ENCODE measurements around the gene TCEAL5.
"Not testable (repeated sequence)": the region's sequence is repeated elsewhere in the genome, so short reads cannot be mapped to it uniquely, and the experiment has no call there.

TCEAL5 gene, protein sequence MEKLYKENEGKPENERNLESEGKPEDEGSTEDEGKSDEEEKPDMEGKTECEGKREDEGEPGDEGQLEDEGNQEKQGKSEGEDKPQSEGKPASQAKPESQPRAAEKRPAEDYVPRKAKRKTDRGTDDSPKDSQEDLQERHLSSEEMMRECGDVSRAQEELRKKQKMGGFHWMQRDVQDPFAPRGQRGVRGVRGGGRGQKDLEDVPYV

DNA sequence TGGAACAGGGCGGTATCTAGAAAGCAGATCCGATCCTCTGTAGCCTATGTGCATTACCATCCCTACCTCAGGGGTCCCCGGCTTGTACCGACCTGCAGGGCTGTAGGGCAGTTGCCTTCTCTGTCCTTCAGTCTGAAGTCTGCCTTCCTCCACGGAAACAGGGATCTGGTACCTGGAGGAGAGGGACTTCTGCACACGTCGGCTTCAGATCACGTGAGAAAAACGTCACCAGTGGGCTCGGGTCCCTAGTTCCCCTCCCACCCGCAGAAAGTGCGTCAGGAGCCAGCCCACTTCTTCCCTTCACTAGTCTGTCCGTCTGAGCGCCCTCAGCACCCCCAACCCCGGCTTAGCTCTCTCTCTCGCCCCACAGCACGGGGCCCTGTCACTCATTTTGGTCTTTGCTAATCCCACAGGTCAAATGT lies at the start of gene TCEAL5:
Gene TCEAL5, minus strand, starts transcription at position 170 of the 422 bp plus-strand sequence. CDS start 2,187 bp downstream, outside the sequence.
- TF ChIP-seq, protein P1, sequence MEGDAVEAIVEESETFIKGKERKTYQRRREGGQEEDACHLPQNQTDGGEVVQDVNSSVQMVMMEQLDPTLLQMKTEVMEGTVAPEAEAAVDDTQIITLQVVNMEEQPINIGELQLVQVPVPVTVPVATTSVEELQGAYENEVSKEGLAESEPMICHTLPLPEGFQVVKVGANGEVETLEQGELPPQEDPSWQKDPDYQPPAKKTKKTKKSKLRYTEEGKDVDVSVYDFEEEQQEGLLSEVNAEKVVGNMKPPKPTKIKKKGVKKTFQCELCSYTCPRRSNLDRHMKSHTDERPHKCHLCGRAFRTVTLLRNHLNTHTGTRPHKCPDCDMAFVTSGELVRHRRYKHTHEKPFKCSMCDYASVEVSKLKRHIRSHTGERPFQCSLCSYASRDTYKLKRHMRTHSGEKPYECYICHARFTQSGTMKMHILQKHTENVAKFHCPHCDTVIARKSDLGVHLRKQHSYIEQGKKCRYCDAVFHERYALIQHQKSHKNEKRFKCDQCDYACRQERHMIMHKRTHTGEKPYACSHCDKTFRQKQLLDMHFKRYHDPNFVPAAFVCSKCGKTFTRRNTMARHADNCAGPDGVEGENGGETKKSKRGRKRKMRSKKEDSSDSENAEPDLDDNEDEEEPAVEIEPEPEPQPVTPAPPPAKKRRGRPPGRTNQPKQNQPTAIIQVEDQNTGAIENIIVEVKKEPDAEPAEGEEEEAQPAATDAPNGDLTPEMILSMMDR (IDR thresholded peaks at IDR 0.05), result no peak
- Histone ChIP-seq H3K4me3 (peak within 1 kb of the TSS; percentile 53), H3K27ac (no peak within 1 kb of the TSS)
- DNase-seq (ENCODE audit: low spot score), result no peak

DNA sequence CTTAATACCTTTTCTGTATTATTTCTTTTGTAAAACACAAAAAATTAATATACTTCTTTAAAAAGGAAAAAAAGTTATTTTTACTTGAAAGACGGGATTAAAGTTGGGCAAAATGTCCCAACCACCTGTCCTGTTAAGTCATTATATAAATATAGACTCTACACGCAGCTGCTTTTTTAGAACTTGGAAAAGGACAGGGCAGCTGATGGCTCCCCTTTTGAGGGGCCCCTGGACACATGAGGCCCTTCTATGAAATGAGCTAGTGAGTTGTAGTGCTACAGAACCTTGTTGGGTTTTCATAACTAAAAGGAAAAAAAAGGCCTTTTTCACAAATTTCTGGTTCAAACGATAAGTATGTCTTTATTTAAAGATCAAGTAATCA lies 34.8 kb upstream of the TCEAL5 start:
- no peak overlapping the region for H3K27ac ChIP-seq
- H3K4me3 ChIP-seq, result no peak overlapping the region
- TF ChIP-seq, protein P1 (IDR thresholded peaks at IDR 0.05), result no peak
- DNase-seq (ENCODE audit: low spot score), result no peak

DNA sequence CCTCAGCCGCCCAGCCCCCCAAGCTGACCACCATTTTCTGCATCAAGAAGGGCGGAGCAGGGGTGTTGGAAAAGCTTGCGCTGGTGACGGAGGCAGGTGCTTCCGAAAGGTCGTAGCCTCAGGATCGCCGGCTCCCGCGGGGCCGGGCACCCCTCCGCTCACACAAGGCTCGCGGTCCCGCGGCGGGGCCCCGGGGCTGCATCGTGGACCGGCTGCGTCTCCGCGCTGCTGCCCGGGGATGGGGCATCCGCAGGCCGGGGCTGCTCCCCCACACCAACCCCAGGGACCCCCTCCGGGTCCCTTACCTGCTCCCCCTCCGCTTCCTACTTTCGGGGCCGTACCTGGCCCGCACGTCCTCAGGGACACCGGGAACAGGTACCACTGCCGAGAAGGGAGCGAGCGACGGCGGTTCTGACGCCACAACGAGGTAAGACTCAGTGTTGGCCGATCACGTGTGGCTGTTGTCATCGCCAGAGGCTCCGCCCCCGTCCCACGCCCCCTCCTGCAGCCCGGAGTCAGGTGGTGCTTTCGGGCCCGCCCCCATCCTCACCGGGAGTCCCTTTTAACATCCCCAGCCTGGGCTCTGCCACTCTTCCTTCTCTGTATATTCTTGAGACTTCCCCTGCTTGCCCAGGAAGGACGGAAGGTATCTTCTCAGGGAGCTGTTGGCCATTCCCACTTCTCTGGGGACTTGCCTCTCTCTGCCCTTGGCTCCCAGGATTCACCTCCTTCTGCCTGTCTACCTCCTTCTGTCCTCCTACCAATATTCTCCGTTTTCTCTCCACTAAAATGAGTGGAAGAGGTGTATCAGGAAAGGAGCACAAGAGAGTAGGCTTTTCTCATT lies 34.2 kb upstream of the TCEAL5 start, which contains the start of gene BEX2:
Gene BEX2, minus strand, starts transcription at position 436 of the 844 bp plus-strand sequence. CDS start 1,014 bp downstream, outside the sequence.
- H3K4me3 ChIP-seq, result peak within 1 kb of the TSS; percentile 66
- no peak within 1 kb of the TSS for H3K27ac ChIP-seq
- TF ChIP-seq, protein P1 (IDR thresholded peaks at IDR 0.05), result no peak
- DNase-seq (ENCODE audit: low spot score), result no peak

DNA sequence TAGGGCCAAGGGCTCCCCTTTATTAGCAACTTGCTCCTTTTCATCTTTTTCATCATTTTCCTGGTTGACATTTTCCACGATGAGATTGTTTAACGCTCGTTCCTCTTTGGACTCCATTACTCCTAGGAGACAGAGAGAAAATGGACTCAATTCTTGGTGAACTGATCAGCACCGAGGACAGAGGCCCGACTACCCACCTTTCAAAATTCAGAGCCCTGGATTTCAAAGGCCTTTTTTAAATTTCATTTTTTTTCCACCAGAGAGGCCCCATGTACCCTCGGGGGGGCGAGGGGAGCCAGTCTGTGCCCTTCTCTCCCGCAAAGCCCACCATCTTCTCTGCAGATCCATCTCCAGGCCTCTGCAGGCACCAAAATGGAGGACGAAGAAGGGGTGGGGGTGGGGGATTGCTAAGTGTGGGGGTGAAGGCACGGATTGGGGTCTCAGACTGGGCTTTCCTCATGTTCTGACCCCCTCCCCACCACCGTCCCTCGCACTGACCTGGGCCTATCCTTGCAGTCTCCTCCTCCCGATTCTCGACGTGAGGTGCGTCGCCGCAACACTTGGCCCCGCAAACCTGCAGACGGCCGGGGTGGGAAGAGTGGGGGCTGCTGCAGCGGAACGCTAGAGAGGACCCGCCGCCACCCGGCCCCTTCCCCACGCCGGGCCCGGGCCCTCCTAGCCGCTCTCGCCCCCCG lies 33.5 kb upstream of the TCEAL5 start:
- no peak for DNase-seq (ENCODE audit: low spot score)
- TF ChIP-seq, protein P1 (IDR thresholded peaks at IDR 0.05), result no peak
- Histone ChIP-seq H3K27ac (no peak overlapping the region), H3K4me3 (peak overlapping the region; percentile 66)

DNA sequence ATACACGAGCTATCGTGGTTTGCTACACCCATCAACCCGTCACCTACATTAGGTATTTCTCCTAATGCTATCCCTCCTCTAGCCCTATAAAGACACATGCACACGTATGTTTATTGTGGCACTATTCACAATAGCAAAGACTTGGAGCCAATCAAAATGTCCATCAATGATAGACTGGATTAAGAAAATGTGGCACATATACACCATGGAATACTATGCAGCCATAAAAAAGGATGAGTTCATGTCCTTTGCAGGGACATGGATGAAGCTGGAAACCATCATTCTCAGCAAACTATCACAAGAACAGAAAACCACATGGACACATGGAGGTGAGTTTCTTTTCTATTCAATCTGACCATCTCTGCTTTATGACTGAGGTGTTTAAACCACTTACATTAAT lies 29.1 kb upstream of the TCEAL5 start:
- not testable (repeated sequence) for DNase-seq (ENCODE audit: low spot score); H3K27ac ChIP-seq; H3K4me3 ChIP-seq

DNA sequence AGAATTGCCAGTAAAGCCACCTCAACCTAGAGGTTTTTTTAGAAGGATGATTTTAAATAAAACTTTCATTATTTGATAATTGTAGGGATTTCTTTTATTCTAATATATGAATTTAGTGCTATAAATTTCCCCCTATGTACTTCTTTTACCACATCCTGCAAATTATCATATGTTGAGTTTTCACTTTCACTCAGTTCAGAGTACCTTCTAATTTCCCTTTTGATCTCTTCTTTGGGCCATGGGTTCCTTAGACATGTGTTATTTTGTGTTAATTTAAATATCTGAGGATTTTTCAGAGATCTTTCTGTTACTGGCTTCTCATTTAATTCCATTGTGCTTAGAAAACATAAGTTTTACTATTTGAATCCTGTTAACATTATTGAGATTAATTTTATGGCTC lies 28.2 kb upstream of the TCEAL5 start:
- no peak for DNase-seq (ENCODE audit: low spot score)
- no peak overlapping the region for H3K4me3 ChIP-seq
- H3K27ac ChIP-seq, result no peak overlapping the region
- TF ChIP-seq, protein P1 (IDR thresholded peaks at IDR 0.05), result no peak

DNA sequence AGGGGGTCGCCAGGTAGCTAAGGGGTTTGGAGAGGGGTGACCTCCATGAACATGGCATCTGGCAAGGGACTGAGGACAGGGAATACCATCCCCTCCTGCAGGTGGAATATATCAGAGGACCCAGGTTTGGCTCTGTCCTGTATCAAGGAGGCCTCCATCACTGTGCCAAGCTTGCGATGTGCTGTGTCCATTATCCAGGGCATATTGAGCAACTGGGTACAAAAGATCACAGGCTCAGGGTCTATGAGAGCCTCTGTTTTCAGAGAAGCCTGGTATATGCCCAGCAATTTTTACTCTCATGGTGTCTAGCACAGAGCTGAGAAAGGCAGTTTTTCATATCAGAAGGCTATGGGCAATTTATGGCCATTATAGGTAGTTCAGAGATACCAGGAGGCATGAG lies 16.6 kb upstream of the TCEAL5 start:
- Histone ChIP-seq H3K4me3 (no peak overlapping the region), H3K27ac (no peak overlapping the region)
- DNase-seq (ENCODE audit: low spot score), result no peak
- TF ChIP-seq, protein P1 (IDR thresholded peaks at IDR 0.05), result no peak

Measured in coronary artery (tissue), 2 donors.